ENCODE data around the gene ATG7.

ATG7 gene, protein sequence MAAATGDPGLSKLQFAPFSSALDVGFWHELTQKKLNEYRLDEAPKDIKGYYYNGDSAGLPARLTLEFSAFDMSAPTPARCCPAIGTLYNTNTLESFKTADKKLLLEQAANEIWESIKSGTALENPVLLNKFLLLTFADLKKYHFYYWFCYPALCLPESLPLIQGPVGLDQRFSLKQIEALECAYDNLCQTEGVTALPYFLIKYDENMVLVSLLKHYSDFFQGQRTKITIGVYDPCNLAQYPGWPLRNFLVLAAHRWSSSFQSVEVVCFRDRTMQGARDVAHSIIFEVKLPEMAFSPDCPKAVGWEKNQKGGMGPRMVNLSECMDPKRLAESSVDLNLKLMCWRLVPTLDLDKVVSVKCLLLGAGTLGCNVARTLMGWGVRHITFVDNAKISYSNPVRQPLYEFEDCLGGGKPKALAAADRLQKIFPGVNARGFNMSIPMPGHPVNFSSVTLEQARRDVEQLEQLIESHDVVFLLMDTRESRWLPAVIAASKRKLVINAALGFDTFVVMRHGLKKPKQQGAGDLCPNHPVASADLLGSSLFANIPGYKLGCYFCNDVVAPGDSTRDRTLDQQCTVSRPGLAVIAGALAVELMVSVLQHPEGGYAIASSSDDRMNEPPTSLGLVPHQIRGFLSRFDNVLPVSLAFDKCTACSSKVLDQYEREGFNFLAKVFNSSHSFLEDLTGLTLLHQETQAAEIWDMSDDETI

DNA sequence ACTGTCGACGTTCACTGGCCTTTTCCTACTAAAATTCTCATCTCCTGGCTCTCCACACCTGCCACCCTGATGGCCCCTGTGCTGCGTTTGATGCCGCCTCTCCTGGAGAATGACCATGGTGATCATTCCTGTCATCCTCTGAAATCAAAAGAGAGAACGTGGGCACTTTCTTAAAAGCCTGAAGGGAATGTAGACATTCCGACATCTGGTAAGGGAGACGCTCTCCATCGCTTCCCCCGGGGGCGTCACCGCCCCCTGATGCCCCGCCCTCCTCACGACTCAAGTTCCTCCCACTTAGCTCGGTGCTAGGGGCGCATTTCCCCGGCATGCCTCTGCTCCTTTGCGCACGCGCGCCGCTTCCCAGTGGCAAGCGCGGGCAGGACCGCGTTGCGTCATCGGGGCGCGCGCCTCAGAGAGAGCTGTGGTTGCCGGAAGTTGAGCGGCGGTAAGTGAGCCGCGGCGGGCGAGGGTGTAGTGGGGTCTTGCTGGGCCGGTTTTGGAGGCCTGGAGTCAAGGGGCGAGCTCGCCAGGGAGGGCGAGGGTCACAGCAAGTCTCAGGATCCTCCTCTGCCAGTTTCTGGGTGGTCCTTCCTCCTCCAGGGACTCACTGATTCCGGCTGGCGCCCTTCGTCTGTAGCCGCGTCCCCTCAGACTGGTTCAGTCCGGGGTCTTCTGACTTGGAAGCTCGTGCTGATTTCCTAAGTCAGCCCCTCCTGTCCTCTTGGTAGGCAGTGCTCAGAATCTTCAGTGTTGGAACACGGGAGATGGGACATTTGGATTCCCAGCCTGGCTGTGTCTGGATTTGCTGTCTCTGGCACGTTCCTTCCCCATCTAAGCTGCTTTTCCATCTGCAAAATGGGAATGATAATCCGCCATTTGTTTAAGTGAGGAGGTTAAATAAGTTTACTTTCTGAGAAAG, at the start of gene ATG7:
Gene ATG7, plus strand, starts transcription at position 412 of the 919 bp plus-strand sequence. CDS start 26,299 bp downstream, outside the sequence.
- peak; percentile 88 to 95 (median 90) for DNase-seq

DNA sequence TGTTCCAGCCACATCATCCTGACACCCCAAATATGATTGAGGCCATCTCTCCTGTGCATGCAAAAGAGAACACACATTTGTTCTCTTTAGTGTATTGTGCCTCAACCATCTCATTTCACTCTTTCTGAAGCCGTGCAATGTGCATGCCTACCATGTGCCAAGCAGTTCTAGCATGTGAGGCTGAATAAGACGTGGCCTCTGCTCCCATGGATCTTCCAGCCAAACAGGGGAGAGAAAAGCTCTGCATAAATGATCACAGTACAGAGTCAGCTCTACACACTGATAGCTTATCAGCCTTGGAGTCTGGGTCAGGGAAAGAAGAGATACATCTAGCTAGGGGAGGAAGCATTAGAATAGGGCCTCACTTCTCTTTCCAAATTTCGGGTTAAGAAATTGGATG, 48.2 kb upstream of the ATG7 start:
- DNase-seq = no peak

DNA sequence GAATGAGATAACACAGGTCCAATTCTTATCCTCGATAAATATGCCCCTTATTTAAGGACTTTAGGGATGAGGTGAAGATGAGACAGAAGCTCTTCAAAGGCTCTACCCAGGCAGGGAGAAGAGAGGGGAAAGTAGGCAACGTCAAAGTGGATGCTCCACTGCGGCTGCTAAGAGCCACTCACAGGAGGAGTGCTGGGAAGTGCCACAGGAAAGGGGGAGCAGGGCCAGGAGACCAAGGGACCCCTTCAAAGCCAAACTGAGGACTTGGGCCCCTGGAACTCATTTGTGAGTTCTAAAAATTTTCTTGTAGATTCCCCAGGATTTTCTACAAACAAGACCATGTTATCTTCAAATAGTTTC, 47.3 kb upstream of the ATG7 start:
- no peak for DNase-seq

DNA sequence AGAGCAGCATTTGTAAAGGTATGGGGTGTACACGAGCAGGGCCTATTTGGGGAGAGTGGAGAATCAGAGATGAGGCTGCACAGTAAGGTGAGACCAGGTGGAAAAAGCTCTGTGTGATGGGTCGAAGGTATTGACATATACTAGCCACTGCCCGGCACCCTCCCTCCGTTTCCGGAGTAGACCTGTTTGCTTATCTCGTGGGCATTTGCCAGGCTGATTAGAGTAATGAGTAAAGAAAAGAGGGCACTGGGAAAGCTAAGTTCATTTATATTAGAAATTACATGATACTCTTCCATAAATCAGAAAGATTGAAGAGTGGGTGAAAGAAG, 46.2 kb upstream of the ATG7 start:
- no peak for DNase-seq

DNA sequence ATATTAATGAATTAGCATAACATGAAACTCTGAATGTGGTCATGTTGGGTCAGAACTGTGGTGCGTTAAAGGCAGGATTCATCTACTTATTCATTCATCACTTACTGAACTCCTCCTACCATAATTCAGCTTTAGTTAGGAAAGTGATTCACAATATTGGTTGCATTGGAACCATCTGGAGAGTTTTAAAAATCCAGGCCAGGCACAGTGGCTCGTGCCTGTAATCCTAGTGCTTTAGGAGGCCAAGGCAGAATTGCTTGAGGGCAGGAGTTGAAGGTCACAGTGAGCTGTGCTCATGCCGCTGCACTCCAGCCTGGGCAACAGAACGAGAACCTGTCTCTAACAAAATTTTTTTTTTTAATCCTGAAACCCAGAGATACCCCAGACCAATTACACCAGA, 44.2 kb upstream of the ATG7 start:
- no peak for DNase-seq

DNA sequence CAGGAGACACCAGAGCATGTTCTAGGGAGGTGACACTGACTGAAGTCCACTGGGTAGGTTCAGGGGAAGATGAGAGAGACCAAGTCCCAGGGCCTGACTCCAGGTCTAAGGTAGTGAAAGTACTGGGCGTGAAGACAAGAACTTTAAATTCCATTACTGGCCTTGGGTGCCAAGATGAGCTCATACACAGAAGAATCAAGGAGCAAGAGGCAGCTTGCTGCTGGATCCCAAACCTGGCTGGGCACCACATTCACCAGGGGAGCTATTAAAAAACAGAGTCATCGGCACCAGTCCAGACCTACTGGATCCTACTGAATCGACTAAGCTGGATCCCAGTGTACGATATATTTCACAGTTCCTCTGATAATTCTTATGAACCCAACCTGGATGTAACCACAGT, 42.1 kb upstream of the ATG7 start:
- DNase-seq = no peak

DNA sequence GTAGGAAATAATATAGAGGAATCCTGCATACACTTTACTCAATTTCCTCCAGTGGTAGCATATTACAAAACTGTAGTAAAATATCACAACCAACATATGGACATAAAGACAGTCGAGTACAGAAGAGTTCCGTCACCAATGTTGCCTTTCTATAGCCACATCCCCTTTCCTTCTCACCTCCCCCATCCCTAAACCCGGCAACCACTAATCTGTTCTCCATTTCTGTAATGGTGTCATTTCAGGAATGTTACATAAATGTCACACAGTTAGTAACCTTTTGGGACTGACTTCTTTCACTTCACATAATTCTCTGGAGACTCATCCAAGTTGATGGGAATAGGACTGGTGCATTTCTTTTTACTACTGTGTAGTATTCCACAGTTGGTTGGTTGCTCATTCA, 41.4 kb upstream of the ATG7 start:
- DNase-seq = no peak

DNA sequence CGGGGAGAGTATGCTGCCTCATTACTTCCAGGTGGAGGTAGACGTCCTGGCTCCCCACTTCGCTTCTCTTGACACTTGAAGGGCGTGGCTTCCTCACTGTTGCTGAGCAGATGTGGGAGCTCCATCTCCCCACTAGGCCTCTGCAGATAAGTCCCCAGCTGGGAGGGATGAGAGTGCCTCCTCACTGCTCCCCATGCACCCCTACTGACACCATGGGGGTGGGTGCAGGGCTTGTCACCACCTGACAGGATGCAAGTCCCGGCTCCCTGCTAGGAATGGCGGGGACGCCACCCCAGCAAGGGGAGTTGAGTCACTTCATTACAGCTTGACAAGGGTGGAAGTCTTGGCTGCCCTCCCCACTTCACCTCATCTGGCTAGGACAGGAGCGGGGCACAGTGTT, 36.8 kb upstream of the ATG7 start:
- DNase-seq = no peak

DNA sequence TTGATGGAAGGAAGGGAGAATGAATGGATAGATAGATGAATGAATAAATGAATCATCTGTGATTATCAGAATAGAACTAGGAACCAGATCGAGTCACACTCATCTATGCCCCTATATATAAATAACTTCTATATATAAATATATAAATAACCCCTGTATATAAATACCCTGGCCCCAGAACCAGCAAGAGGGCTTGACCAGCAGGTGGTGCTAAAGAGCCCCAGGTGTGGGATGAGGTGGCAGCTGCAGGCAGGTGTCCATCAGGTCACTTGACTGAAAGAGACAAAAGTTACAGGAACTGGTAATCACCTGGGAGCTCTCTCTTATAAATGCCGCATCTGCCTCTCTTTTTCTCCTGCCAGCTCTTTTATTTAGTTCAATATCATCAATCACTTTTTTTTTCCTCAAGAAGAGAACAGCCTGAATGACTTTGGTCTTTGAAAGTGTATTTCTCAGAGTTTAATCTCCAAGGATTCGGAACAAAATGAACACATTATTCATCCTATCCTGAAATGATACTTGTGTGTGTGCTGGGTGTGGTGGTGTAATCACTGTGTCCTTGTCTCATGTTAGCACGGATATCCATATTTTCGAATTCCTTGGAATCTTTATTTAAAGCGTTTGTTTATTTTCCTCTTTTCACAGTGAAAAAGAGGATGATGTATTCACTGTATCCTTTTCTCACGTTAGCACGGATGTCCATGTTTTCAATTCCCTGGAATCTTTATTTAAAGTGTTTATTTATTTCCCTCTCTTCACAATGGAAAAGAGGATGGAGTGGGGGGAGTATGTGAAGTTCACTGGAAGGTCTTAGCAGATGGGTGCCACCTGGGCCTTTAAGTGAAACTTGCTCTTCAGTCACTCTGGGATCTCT, 35.4 kb upstream of the ATG7 start:
- DNase-seq = peak; percentile 16 to 71 (median 68)

DNA sequence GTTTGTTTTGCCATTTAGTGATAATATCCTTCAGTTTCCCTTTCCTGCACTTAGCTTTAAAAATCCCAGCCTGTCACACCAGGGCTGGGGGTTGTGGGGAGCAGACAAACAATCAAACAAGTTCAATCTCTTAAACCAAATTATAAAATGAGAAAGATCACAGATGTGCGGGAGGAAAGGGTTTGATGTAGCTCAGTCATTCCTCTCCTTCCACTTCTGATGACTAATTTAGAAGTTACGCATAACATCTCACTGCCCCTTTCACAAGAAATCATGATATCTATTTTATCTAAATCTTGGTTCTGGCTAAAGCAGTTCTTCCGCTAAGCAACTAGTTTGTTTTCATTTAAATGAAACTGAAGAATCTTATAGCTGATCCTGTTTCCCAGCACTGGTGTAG, 34.1 kb upstream of the ATG7 start:
- no peak for DNase-seq

DNA sequence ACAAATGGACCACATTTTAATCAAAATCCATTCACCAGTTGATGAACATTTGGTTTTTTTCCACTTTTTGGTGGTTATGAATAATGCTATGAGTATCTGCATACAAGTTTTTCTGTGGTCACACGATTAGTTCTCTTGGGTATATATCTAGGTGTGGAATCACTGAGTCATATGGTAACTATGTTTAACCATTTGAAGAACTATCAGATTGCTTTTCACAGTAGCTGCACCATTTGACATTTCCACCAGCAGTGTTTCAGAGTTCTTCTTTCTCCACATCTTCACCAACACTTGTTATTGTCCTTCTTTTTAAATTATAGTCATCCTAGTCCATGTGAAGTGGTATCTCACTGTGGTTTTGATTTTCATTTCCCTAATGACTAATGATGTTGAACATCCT, 33.3 kb upstream of the ATG7 start:
- no peak for DNase-seq

DNA sequence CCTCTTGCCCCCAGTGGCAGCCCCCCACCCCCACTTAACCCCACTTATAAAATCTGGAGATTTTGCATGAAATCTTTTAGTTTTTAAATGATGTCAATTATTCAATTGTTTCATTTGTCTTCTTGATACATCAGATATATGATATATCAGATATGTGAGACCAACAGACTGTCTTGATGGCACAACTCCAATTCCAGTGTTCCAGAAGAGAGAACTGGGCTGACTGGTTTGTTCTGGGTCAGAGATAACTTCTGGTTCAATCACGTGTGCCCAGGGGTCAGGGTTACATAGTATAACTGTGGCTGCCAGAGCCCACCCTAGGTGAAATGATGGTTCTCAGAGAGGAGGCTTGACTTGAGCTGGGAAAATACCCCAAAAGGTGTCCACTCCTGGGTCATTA, 32.4 kb upstream of the ATG7 start:
- no peak for DNase-seq

DNA sequence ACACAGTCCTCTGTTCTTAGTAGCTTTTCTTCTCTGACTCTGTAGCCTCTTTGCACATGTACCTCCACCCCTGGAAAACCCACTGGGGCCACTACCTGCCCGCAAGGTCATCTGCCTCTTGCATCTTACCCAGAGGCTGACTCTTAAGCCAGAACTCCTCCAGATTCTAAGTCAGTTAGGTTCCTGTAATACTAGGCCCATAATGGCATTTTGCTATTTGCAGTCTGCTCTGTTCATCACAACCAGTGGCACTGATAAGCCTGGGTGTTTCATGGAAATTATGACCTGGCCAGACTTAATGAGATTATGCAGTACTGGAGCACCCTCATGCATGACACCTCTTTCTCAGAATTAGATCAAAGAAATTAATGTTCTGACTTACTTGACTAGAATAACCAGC, 31.7 kb upstream of the ATG7 start:
- no peak for DNase-seq

DNA sequence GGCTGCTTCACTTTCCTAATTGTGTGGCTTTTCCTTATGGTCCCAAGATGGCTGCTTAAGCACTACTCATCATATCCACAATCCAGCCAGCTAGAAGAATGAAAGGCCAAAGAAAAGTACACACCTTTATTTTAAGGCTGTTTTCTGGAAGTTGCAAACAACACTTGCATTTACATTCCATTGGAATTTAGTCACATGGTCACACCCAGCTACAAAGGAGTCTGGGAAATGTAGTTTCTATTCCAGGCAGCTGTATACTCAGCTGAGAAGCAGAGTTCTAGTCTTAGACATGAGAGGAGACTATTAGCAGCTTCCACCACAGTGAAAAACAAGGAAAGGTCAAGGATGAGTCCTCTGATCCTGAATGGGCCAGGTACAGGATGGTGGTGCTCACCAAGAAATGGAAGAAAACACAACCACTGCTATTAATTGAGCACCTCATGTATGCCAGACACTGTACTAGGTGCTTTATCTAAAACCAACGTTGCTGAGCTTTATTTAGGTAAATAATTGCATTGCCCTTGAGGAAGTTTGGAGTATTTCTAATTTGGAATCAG, 28.0 kb upstream of the ATG7 start:
- DNase-seq = no peak

DNA sequence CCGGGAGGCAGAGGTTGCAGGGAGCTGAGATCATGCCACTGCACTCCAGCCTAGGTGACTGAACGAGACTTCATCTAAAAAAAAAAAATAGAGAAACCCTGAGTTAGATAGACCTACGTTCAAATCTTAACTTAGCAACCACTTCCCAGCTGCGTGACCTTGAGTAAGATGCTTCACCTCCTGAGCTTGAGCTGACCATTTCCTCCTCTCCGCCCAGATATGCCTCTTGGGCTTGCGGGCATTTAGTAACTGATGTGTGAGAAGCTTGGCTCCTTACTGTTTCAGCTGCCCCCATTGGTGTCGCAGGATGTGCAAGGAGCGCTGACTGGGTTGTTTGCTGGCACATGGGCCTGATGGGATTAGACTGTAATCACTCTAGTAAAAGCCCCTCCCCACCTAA, 26.9 kb upstream of the ATG7 start:
- no peak for DNase-seq

DNA sequence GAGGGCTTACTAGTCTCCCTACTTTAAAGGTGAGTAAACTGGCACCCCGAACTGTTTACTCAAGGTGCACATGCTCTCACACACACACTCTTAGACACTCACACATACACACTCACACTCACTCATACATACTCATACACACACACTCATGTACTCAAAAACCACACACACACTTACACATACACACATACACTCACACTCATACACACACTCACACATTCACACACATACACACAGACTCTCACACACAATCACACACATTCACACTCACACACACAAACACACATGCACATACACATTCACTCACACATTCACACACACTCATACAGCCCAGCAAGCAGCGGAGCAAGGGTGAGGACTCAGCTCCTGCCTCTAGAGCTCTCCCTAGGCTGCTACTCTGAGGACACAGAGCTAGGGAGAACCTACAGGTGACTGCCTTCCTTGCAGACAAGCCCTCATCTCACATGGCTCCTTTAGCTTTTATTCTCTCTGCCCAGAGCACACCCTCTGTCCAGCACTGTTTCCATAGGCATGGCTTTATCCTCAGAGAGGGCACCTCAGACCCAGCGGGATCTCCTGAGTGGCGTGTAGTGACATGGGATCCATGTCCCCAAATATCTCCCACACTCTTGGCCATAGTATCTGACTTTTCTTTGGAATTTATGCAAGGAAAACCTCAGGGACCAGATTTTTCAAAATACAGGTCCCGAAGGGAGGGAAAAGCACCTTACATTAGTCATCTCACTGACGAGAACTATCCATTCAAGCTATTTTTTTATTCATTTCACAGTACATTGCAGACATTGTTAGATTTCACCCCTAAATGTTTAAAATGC, 26.2 kb upstream of the ATG7 start:
- no peak for DNase-seq

DNA sequence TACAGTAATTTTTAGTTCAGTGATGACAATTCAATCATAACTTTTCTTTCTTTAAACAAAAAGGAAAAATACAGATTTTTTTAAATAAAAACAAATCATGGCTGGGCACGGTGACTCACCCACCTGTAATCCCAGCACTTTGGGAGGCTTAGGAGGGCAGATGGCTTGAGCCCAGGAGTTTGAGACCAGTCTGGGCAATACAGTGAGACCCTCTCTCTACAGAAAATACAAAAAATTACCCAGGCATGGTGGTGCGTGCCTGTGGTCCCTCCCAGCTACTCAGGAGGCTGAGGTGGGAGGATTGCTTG, 25.6 kb upstream of the ATG7 start:
- DNase-seq = no peak

DNA sequence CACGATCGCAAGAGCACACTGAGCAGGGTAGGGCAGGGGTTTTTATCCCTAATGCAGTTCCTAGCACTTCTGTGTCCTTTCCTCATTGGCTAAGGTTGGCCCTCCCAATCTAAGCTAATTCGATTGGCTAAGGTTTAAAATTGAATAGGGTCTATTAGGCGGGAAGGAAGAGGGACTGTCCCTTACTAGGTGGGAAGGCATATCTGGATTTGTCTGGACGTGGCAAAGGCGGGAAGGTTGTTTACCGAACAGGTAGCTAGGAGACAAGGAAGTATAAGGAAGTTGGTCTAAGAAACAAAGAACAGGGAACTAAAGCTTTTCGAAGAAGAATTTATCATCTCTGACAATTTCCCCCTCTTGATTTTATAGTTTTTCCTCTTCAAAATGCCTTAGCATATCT, 24.8 kb upstream of the ATG7 start:
- no peak for DNase-seq

DNA sequence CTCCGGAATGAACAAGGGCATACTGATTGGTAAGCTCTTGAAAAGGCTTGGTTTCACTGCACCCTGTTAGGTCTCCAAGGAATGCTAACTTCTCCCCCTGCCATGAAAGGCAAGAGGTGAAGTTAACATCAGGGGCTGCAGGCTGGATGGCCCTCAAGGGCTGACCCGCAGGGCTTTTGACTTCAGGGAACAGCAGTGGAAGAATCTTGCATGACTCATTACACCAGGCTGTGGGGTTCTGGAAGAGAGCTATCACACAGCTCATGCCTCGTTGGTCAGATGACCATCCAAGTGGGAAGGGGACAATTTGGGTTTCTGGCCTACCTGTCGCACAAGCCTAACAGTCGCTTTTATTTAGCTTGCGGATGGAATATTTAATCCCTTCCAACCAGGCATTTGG, 23.6 kb upstream of the ATG7 start:
- no peak for DNase-seq

DNA sequence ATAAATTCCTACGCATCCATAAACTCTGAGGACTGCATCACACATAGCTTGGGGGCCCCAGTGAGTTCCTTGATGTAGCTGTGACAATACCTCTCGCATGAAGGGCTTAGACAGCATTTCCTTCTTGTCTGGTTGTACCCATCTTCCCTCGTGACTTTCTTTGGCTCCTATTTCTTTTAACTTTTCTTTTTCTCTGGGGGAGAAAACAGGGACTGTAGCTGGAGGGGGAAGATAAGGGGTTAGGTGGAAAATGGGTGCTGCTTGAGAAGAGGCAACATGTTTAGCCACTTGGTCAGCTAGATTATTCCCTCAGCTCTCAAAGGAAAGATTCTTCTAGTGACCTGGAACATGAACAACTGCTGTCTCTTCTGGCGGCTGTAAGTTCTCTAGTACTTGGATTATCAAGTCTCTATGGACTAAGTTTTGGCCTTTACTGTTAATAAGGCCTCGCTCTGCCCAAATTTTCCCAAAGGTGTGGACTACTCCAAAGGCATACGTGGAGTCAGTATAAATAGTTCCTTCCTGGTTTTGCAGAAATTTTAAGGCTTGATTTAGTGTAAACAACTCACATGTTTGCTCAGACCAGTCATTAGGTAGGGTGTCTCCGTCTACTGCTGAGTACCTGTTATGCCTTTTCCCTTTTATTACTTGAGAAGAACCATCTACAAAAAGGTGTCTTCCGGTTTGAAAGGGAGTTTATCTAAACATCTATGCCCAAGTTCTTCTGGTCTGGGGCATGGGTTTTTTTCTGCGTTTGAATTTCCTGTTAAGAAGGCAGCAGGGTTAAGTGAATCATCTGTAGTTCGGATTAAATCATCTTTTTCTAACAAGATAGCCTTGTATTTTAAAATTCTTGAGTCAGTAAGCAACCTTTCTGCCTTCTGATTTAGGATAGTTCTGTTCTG, 21.0 kb upstream of the ATG7 start:
- no peak for DNase-seq

DNA sequence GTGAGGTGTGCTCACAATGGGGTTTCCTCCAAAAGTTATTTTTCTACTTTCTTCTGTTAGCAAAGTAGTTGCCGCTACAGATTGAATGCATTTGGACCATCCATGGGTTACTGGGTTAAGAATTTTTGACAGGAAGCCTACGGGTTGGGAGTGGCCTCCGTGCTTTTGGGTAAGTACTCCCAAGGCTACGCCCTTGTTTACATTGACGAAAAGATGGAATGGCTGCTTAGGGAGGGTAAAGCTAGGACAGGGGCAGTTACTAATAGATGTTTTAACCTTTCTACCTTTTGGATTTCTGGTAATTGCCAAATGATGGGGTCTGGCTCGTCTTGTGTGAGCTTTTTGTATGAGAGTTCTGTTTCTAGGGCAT, 20.4 kb upstream of the ATG7 start:
- no peak for DNase-seq

Data from activated naive CD4-positive, alpha-beta T cell (primary cell).